HG03439 (cell line): ENCODE measurements around the gene DNAH7.
"Not testable (repeated sequence)": the region's sequence is repeated elsewhere in the genome, so short reads cannot be mapped to it uniquely, and the experiment has no call there.

ENCODE experiments used
- ATAC-seq: cut with Tn5 transposase; IDR thresholded peaks from one replicate; pipeline ENCODE4 v1.9.1; 2021; ENCODE audit warnings: mild to moderate bottlenecking, moderate library complexity; ENCODE audit not compliant: unreplicated experiment

The DNAH7 gene

DNA sequence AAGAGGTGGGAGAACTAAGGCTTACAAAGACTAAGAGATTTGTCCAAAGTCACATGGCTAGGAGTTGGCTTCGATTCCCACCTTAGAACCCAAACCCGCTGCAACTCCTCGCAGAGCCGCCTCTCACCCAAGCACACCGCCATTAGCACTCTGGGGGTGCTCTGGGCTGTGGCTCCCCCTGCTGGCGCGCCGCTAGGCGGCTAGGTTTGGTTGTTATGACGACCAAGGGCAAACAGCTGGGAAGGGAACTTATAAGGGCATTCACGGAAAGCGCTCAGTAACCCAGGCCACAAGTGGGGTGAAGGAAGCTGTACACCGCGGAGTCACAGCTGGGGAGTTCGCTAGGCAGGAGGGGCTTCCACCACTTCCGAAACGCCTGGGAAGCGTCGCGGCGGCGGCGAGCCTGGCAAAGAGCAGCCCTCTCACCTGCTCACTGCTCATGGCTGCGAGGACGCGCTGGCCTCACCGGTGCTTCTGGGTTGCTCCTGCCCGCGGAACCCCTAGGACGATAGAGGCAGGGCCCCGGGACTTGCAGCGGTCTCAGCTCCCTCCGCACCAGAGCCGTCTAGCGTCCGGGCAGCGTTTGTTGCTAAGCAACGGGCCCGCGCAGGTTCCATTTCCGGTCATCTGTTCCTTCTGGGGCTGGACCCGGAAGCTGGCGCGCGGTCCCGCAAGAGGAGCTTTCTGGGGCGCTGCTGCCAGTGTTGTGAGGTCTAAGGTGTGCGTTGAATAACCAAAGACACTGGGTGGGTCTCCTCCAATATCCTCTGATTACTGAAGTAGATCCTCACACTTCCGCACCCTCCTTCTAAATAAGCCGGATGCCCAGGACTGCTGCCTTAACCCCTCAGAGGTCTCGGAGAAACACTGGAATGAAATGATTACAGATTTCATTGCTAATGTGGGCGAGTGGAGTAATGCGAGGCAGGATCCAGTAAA is at the start of gene DNAH7:
Gene DNAH7, minus strand, starts transcription at position 567 of the 939 bp plus-strand sequence. Its CDS starts 126 bp downstream, at position 441.
- ATAC-seq = peak; percentile 97

DNA sequence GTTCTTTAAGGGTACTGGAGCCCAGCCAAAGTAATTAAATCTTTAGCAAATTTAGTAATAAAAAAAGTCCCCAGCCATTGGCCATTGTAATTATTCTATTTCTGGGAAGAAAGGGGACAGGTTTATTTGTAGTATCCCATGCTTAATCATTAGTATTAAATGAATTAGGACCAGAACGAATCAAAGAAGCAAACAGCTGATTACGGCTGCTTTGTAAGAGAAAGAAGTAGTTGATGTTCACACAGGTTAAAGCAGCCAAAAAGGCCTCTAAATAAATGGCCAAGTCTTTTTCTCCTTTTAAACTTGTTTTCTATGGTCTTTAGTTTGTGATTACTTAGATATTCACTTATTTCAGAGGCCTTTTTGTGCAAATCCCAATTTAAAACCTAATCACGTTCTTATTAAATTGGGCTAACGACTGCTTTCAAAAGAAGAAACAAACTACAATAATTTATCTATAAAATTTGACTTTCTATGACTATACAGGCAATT is 48.6 kb upstream of the DNAH7 start:
- no peak for ATAC-seq

DNA sequence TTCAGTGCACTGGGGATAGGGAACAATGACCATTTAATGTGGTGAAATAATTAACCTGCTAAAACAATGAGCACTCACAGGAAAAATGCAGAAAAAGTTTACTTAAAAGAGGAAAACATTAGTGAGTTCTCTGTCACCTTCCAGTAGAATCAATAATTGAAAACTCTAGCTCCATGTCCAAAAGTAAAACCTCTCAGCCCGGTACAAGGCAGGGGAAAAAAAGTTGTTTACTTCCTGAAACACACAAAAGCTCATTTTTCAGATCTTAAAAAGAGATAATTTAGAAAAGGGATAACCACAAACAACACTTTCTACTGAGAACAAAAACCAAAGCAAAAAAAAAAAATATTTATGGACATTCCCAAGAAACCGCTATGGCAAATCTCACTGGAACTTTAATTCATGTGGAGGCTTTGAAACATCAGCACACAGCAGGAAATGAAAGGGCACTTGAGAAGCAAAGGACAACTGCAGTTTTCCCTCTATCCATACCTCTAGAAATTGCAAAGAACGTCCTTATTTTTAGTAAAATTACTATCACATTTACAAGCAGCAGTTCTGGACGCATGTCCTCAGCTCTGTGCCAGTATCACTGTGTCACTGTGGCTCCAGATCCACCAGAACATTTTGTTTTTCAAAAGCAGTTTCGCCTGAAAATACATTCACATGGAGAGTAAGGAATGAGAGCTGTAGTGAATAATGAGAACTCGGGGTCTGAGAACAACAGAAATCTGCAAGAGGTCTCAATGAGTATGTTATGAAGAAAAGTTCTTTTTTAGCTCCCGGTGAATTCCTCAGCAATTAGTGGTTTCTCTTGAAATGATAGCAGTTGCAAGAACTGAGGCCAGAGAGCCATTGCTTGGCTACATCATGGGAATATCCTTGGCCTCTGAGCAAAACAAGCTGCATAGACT is 44.7 kb upstream of the DNAH7 start:
- ATAC-seq = no peak

DNA sequence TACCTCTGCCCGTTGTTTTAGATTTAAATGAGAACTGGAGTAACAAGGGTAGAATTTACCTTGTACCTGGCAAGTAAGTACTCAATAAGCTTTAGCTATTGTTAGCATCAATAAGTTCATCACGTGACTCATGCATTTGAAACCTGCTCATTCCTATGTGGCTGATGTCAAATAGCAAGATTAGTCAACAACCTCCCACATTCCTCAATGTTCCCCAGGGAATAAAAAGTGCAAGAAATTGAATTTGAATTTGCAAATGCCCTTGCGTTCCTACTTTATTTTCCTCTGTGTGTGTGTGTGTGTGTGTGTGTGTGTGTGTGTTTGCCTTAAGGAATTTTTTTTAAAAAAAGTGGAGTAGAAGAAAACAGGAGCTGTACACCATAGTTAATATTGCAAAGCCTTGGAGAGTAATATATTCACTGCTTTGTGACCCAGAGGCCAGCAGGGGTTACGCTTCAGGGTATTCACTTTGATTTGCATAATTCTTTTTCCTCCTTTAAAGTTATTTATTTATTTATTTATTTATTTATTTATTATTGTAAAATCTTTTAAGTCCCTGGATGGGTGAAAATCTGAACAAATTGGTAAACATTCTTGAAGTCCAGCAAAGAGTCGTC is 43.9 kb upstream of the DNAH7 start:
- no peak for ATAC-seq

GRCh38 chr2:196108604-196109003 is 40.0 kb upstream of the DNAH7 start:
- no peak for ATAC-seq

GRCh38 chr2:196105951-196106350 is 37.3 kb upstream of the DNAH7 start:
- ATAC-seq = no peak

GRCh38 chr2:196104066-196104465 is 35.4 kb upstream of the DNAH7 start:
- ATAC-seq = no peak

DNA sequence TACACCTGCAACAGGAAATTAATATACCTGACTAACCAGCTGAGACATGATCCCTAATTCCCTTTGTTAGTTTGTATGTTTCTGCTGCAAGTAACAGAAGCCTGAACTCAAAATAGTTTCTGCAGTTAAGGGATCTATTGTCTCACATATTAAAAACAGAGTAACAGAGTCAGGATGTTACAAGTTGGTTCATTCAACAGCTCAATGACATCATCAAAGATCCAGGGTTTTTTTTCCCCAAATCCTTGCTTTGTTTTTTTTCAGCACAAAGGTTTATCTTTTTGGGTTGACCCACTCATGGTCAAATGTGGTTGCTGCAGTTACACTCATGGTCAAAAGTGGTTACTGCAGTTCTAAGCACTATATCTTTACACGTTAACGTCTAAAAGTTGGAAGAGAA is 35.0 kb upstream of the DNAH7 start:
- no peak for ATAC-seq

DNA sequence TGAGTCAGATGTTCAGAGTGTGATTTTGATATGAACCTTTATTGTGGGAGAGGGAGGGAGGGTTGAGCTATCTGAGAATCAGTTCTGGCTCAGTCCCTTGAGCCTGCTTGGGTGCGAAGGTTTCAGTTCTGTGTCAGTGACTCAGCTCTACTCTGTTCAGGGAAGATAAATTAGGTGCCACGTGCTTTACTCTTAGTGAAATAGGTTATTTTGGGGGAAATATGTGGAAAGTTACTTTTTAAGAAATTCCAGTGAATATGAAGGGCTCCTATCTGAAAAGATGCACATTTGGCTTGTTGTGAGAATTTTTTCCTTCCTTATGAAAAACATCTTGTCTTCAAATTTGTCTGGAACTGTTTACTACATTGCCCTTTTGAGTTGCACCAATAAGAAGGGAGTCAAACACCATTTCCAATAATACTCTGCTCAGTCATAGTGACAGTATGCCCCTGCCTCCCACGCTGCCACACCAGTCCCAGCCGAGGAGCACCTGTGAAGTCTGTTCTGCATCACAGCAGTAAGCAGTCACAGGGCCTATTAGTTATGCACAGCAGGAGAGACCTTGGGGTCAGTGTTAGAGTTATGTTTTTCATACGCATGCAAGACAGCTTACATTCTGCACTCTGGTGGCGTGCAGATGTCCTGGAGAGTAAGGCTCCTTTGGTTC is 32.8 kb upstream of the DNAH7 start:
- ATAC-seq = peak; percentile 94

GRCh38 chr2:196099916-196100315 is 31.3 kb upstream of the DNAH7 start:
- ATAC-seq = no peak

DNA sequence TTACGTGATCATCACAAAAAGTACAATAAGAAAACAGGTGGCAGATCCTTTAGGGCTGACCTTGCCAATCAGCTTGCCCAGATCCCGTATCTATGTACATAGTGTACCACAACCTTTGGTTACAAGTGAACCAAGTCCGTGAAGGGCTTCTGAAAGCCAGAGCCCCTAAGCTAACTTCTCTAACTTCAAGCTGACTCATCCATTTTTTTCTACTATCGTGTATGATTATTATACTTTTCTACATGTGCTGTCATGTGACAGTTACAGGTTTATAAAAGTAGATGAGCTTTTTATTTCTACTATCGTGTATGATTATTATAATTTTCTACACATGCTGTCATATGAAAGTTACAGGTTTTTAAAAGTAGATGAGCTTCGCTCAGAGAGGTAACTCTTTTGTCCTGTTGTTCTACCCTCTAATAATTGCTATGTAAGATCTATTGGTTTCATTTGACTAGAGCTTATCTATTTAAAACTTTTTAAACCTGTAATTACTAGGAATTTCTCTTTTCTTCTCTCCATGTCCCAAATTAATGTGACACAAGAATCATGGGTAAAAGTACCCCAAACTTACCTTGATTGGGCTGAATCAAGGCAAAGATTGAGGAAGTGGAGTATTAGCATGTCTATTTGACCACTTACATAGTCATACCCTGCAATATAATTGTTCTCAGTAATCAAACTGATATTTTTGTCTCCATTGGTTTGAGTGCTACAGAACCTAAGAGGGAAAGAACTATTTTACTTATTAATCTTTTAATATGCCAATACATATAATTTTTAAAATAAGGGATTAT is 29.4 kb upstream of the DNAH7 start:
- ATAC-seq = no peak

DNA sequence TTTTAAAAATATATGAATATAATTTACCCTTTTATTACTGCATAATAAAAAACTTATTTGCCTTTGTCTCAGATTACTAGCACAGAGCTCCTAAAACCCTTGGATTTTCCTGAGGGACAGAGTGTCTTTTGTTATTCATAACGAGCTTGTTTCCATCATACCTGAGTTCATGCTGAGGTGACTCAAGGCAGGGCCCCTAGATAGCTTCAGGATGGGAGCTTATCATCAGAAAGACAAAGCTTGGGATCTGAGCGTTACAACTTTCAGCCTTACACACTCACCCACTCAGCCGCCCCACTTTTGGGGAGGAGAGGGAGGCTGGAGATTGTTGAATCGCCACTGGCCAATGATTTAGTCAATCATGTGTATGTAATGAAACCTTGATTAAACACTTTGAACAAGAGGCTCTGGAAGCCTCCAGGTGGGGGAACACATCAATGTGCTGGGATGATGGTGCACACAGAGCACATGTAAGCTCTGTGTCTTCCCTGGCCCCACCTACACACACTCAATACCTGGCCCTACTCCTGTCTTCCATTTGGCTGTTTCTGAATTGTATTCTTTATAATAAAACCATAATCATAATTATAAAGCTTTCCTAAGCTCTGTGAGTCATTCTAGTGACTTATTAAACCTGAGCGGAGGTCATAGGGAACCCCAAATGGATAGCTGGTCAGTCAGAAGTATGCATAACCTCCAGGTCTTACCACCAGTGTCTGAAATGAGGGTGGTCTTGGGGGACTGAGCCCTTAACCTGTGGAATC is 28.5 kb upstream of the DNAH7 start:
- no peak for ATAC-seq

DNA sequence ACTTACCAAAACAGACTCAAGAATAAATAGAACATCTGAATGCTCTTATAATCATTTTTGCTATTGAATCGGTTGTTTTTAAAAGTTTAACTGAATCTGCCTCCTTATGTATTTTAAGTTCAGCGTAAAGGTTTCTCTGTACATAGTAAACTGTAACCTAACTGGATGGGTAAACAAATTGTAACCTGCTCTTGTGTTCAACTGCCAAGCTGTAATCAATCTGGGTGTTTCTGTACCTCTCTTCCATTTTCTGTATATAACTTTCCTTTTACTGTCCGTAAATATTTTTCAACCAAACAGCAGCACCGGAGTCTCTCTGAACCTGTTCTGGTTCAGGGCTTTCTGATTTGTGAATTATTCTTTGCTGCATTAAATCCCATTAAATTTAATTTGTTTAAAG is 27.6 kb upstream of the DNAH7 start:
- no peak for ATAC-seq

- not testable (repeated sequence) for ATAC-seq
Measured at GRCh38 chr2:196089448-196089847, 20.8 kb upstream of the DNAH7 start.

DNA sequence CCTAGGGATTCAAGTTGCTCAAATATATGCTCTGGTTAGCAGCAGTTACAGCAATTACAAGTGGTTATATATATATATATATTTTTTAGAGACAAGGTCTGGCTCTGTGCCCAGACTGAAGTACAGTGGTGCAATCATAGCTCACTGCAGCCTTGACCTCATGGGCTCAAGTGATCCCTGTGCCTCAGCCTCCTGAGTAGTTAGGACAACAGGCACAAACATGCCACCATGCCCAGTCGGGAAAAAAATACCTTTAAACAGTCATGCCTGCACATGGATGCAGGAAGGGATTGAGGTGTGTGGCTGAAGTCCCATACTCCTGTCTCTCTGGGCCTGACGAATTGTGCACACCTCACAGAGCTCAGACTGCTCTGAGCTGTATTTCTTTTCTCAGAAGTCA is 19.6 kb upstream of the DNAH7 start:
- no peak for ATAC-seq

GRCh38 chr2:196086517-196087368 is 18.1 kb upstream of the DNAH7 start:
- ATAC-seq = peak; percentile 77

DNA sequence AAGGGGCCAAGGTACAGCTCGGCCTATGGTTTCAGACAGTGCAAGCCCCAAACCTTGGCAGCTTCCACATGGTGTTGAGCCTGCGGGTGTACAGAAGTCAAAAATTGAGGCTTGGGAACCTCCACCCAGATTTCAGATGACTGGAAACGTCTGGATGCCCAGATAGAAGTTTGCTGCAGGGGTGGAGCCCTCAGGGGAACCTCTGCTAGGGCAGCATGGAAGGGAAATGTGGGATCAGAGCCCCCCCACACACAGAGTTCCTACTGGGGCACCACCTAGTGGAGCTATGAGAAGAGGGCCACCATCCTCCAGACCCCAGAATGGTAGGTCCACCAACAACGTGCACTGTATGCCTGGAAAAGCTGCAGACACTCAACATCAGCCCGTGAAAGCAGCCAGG is 15.0 kb upstream of the DNAH7 start:
- no peak for ATAC-seq

DNA sequence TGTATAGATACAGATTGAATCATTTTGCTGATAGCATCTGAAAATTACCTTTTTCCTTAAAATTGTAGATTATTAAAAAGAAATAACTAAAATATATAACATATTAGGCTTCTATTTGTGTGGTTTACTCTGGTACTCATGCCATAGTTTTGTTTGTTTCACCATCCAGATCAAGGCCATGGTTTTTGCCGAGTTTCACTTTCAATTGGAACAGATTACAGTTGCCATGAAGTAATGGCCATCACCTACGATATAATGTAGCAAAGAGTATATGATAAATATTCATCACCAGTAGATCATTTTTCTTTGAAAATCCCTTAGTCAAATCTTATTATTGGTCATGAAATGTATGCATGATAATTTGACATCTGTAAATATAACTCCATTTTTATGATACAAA is 11.9 kb upstream of the DNAH7 start:
- ATAC-seq = no peak
